ENCODE measurements around the gene TRAF3IP1.

DNA sequence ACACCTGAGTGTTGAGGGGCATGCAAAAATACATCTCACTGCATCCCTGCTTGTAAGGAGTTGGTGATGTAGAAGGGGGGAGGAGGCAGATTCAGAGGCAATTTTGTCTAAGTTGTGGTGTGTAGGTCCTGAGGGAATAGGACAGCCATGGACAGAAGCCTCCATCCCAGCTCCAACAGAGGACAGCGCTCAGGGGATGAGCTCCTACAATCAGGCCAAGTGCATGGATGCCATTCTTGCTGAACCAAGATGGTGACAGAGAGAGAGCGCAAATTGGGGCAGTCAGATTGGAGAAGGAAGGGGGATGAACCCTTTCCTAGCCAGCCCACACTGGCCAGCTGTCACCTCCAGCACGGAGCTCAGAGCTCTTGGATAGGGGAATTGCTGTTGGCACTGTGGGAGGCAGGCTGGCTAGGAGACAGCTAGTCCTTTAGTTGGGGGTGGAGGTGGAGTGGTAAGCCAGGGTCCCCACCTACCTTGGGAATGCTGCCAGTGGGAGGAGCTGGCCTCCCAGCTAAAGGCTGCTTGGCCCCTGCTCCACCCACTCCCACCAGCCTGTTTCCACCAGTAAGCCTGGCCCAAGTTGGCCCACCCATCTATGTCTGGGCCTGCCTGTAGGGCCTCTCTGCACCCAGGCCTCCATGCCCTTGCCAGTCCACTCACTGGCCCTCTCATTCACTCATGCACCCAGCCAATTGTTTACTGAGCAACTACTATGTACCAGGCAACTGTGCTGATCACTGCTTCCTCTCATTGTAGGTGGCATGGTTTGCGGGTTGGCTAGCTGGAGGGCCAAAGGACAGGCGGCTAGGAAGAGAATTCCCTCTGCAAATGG is 29.4 kb upstream of the TRAF3IP1 start:
- no peak for TF ChIP-seq ARNTL (CRISPR knock-in tag; IDR thresholded peaks at IDR 0.05; ENCODE audit: borderline replicate concordance, low read depth)
- TF ChIP-seq ZFP30 (CRISPR knock-in tag; IDR thresholded peaks at IDR 0.05) = no peak
- TF ChIP-seq CSDC2 (CRISPR knock-in tag; IDR thresholded peaks at IDR 0.05) = no peak
- TF ChIP-seq OSR1 (CRISPR knock-in tag; IDR thresholded peaks at IDR 0.05) = no peak
- TF ChIP-seq ZFP3 (CRISPR knock-in tag; IDR thresholded peaks at IDR 0.05) = no peak
